ENCODE measurements around the gene STC2.

Gene STC2

DNA sequence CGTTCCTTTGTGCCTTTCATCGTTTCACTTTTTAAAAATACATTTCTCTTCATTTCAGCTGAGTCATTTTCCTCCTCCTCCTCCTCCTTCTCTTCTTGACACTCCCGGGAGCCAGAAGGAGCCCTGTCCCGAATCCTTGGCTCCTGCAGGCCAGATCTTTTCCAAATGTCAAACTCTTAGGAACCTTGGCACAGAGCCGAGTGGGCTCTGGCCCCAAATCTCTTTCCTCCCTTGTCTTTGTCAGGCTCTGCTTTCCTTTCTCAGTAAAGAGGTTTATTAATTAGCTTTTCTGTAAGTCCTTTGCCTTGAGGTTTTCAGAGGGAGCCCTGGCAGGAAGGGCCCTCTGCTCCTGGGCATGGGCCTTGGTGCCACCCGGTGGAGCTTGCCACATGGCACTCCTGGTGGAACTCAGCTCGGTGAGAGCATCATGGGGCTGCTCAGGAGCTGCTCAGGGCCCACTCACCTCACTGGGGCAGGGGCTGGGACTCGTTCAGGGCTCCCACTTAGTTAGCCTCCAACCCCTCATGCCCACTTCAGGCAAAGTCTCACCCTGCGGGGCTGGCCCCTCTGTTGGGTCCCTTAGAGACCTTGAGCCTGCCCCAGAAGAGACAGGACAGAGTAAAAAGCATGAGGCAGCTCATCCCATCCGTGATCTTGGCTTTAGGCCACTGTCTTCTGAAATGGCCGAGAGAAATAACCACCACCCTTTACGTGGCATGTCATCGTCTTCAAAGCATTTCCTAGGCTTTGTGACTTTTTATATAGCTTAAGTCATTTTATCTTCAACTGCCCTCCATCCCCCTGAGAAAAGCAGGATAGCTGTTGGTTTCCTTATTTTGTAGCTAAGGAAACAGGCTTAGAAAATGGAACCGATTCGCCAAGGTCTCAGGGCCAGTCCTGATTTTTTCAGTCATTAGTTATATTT, 17.1 kb downstream of the STC2 start:
- H3K27me3 ChIP-seq (ENCODE audit: insufficient read depth, poor library complexity, severe bottlenecking), result peaks cover 6% of the 10 kb centered on the region
- TF ChIP-seq GABPA (IDR thresholded peaks at IDR 0.05; ENCODE audit: low read depth) (no peak), POLR2AphosphoS5 (IDR thresholded peaks at IDR 0.05; ENCODE audit: low read depth) (no peak), SPI1 (IDR thresholded peaks at IDR 0.05; ENCODE audit: borderline replicate concordance, low read depth) (no peak)
- TF ChIP-seq, protein P1, sequence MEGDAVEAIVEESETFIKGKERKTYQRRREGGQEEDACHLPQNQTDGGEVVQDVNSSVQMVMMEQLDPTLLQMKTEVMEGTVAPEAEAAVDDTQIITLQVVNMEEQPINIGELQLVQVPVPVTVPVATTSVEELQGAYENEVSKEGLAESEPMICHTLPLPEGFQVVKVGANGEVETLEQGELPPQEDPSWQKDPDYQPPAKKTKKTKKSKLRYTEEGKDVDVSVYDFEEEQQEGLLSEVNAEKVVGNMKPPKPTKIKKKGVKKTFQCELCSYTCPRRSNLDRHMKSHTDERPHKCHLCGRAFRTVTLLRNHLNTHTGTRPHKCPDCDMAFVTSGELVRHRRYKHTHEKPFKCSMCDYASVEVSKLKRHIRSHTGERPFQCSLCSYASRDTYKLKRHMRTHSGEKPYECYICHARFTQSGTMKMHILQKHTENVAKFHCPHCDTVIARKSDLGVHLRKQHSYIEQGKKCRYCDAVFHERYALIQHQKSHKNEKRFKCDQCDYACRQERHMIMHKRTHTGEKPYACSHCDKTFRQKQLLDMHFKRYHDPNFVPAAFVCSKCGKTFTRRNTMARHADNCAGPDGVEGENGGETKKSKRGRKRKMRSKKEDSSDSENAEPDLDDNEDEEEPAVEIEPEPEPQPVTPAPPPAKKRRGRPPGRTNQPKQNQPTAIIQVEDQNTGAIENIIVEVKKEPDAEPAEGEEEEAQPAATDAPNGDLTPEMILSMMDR (IDR thresholded peaks at IDR 0.05; ENCODE audit: insufficient read depth, low read length), result no peak
- TF ChIP-seq, protein P2, sequence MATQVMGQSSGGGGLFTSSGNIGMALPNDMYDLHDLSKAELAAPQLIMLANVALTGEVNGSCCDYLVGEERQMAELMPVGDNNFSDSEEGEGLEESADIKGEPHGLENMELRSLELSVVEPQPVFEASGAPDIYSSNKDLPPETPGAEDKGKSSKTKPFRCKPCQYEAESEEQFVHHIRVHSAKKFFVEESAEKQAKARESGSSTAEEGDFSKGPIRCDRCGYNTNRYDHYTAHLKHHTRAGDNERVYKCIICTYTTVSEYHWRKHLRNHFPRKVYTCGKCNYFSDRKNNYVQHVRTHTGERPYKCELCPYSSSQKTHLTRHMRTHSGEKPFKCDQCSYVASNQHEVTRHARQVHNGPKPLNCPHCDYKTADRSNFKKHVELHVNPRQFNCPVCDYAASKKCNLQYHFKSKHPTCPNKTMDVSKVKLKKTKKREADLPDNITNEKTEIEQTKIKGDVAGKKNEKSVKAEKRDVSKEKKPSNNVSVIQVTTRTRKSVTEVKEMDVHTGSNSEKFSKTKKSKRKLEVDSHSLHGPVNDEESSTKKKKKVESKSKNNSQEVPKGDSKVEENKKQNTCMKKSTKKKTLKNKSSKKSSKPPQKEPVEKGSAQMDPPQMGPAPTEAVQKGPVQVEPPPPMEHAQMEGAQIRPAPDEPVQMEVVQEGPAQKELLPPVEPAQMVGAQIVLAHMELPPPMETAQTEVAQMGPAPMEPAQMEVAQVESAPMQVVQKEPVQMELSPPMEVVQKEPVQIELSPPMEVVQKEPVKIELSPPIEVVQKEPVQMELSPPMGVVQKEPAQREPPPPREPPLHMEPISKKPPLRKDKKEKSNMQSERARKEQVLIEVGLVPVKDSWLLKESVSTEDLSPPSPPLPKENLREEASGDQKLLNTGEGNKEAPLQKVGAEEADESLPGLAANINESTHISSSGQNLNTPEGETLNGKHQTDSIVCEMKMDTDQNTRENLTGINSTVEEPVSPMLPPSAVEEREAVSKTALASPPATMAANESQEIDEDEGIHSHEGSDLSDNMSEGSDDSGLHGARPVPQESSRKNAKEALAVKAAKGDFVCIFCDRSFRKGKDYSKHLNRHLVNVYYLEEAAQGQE (IDR thresholded peaks at IDR 0.05; ENCODE audit: insufficient replicate concordance, low read depth), result no peak
- no peak overlapping the region for H3K4me3 ChIP-seq (replicated peaks; ENCODE audit: insufficient read depth, low read length)
- H3K27ac ChIP-seq (replicated peaks), result no peak overlapping the region
- no peak for DNase-seq (ENCODE audit: low read depth in 1 of 2, low spot score in 1 of 2)

DNA sequence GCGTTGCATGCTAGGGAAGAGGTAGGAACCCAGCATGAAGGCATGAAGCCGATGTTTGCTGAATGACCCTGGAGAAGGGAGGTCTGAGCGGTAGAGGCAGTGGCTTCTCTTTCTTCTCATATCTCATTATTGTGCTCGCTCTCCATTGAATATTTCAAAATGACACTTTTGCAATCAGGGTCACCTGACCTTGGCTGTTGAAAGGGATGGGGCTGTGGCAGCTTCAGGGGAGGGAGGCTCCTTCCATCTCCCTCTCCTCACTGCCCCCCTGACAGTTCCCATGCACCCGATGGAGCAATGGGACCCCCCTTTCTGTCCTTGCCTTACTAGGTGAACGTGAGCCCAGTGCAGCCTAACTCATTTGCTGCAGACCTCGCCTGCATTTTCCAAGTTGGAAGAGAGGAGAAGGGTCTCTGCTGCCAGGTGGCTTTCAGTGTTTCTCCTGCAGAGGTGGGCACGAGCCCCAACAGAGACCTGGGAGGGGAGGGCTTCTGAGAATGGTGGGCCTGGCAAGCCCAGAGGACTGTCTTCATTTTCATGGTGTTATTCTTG, 17.9 kb downstream of the STC2 start:
- Histone ChIP-seq H3K4me3 (replicated peaks; ENCODE audit: insufficient read depth, low read length) (no peak overlapping the region), H3K27ac (replicated peaks) (no peak overlapping the region), H3K27me3 (ENCODE audit: insufficient read depth, poor library complexity, severe bottlenecking) (peaks cover 4% of the 10 kb centered on the region)
- TF ChIP-seq SPI1 (IDR thresholded peaks at IDR 0.05; ENCODE audit: borderline replicate concordance, low read depth), result no peak
- TF ChIP-seq, protein P1 (IDR thresholded peaks at IDR 0.05; ENCODE audit: insufficient read depth, low read length), result no peak
- TF ChIP-seq POLR2AphosphoS5 (IDR thresholded peaks at IDR 0.05; ENCODE audit: low read depth), result no peak
- TF ChIP-seq, protein P2 (IDR thresholded peaks at IDR 0.05; ENCODE audit: insufficient replicate concordance, low read depth), result no peak
- no peak for TF ChIP-seq GABPA (IDR thresholded peaks at IDR 0.05; ENCODE audit: low read depth)
- no peak for DNase-seq (ENCODE audit: low read depth in 1 of 2, low spot score in 1 of 2)

DNA sequence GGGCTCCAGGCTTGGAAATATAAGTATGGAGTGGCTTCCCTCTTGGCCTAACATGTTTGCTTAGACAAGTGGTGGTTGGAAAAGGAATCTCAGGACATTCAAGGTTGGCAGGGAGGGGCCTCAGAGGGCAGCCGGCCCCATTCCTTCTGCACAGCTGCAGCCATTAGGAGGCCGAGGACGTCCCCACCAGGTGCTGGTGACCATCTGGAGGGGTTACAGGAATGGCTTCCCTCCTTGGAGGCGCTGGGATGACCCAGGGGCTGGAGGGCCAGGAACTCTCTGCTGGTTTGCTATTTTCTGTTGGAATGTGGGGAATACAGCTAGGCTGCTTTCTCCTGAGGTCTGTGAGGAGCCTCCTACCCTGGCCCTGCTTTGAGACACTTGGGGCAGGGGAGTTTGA, 18.5 kb downstream of the STC2 start:
- TF ChIP-seq, protein P2 (IDR thresholded peaks at IDR 0.05; ENCODE audit: insufficient replicate concordance, low read depth), result no peak
- TF ChIP-seq POLR2AphosphoS5 (IDR thresholded peaks at IDR 0.05; ENCODE audit: low read depth), result no peak
- H3K27ac ChIP-seq (replicated peaks), result no peak overlapping the region
- DNase-seq (ENCODE audit: low read depth in 1 of 2, low spot score in 1 of 2), result no peak
- H3K27me3 ChIP-seq (ENCODE audit: insufficient read depth, poor library complexity, severe bottlenecking), result no peaks in the 10 kb centered on the region
- H3K4me3 ChIP-seq (replicated peaks; ENCODE audit: insufficient read depth, low read length), result no peak overlapping the region

Data from HL-60 (cell line).